Retinal pigment epithelial cell (primary cell): ENCODE data around the gene C17orf78.

Source experiments
- DNase-seq: peaks from one replicate; pipeline ENCODE4 v3.0.0-alpha.2; 2010; ENCODE audit warnings: low read depth
- H3K4me3 ChIP-seq: 2 replicates; pipeline ENCODE4 v1.5.1; 2011; ENCODE audit warnings: mild to moderate bottlenecking, low read length, control low read depth, moderate library complexity
- TF ChIP-seq, protein P1 (sequence below): conservative IDR thresholded peaks from 2 replicates; pipeline ENCODE4 v1.5.1; 2011; ENCODE audit warnings: low read depth, low read length, control low read depth, inconsistent platforms

The C17orf78 gene

DNA sequence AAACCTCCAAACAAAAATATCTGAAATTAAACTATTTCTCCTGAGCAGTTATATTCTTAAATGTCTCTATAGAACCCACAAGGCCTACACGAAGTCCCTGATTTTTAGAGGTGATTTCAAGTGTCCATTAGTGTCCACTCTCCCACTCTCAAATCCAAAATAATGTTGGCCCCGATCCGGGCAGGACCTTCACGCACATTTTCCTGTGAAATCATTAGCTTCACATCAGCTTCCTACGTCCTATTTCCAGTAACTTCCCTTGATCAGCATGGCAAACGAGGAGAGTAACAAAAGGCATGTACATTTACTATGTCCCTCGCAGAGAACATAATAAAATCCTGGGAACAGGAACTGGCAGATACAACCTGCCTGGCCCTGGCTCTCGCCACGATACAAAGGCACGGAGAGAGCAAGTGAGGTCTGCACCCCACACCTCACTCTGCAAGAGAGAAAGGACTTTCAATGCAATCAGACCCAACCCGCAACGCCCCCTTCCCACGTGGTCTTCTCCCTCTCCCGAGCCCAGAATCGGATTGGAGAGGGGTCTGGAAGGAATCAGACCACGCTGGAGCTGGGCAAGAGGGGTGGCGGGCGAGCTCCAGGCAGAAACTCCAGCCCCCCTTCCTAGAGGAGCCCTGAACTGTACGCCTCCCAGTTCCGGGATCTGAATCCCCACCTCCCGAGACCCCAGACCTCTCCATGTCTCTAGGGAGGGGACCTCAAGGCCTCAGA, 17.5 kb upstream of the C17orf78 start:
- TF ChIP-seq, protein P1, sequence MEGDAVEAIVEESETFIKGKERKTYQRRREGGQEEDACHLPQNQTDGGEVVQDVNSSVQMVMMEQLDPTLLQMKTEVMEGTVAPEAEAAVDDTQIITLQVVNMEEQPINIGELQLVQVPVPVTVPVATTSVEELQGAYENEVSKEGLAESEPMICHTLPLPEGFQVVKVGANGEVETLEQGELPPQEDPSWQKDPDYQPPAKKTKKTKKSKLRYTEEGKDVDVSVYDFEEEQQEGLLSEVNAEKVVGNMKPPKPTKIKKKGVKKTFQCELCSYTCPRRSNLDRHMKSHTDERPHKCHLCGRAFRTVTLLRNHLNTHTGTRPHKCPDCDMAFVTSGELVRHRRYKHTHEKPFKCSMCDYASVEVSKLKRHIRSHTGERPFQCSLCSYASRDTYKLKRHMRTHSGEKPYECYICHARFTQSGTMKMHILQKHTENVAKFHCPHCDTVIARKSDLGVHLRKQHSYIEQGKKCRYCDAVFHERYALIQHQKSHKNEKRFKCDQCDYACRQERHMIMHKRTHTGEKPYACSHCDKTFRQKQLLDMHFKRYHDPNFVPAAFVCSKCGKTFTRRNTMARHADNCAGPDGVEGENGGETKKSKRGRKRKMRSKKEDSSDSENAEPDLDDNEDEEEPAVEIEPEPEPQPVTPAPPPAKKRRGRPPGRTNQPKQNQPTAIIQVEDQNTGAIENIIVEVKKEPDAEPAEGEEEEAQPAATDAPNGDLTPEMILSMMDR, result no peak
- peak overlapping the region; percentile 83 for H3K4me3 ChIP-seq
- DNase-seq, result no peak

DNA sequence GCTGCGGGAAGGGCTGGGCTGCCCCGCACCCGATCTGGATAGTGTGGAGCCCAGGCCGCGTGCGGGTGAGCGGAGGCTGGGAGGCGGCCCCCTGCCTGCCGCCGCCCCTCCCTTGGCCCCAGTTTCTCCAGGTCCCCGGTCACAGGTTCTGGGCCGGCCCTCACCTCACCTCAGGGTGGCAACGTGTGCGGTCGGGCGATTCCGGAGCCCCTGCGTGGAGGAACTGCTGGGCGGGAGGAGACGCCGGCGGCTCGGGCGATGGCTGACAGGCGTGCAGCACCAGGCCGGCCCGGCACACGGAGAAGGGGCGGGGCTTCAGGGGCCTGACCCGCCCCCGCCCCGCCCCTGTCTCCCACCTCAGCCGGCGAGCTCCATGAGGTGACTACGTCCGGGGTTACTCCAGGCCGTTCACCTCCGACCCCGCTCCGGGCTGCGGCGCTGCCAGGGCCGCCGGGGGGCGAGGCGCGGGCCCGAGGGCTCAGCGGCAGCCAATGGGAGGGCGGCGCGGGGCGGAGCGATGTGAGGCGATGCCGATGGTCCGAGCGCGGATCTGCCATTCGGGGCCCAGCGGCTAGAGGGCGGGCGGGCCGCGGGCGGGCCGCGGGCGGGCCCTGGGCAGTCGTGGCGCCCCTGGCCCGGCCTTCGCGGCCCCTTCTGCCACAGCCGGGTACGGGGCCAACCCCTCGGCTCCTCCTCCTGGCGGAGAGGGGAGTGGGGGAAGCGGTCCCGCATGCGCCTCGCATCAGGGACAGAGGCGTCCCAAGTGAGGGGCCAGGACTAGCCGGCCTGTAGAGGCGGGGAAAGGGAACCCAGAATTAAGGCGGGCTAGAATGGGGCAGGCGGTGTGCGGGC, 16.7 kb upstream of the C17orf78 start:
- TF ChIP-seq, protein P1, result peak; percentile 3
- peak; percentile 80 for DNase-seq

DNA sequence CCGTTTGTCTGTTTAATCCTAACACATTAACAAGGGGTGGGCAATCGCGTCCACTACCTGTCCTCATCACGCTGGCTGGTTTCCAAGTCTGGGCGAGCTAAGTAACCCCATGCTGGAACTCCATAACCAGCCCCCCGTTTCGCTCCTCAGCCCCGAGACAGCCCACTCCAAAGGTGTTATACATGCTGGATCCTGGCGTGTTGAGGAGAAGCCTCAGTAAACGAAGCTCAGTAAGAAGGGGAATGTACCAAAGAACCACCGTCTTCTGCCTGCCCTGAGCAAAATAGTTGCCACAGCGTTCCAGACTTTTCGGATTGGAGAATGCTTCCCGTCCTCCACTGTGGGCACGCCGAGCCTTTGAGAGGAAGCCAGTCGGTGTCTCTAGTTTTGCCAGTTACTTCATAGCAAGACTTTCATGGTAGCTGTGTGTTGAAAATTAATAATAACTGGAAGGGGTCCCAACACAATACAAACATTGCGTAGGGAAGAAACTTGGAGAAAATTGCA, 16.1 kb upstream of the C17orf78 start:
- no peak for DNase-seq
- peak overlapping the region; percentile 45 for H3K4me3 ChIP-seq
- TF ChIP-seq, protein P1, result no peak

More for the DNA sequence above, 16.7 kb upstream of the C17orf78 start:
- H3K4me3 ChIP-seq, result peak overlapping the region; percentile 83

DNA sequence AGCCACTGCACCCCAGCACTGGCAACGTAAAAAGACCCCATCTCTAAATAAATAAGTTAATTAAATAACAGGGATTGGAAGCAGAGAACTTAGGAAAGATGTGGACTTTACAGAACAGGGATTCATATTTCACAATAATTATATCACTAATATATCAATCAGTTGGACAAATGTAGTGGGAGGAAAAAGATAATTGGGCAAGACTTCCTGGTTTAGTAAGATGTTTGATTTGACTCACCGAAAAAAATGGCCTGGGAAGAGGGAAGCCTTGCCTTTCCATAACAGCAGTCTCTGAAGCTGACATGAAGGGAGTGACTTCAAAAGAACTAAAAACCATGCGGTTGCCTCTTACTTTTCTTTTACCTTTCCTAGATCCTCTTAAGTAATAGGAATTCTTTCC, 15.2 kb upstream of the C17orf78 start:
- no peak for DNase-seq
- TF ChIP-seq, protein P1, result no peak
- H3K4me3 ChIP-seq, result no peak overlapping the region

DNA sequence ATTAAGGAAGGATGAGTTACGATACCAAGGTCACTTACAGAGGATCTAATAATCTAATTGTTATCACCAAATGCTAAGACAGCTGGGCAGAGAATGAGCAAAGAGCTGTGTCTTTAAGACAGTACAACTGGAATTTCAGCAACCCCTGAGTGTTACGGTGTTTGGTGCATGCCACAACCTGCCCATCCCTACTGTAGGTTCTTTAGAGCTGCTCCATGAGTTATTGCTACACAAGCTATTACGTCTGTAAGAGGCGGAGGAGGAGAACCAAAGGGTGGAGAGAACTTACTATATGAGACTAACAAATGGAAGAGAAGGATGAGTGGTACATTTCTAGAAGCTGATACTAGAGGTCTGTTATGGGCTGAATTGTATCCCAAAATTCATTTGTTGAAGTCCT, 14.2 kb upstream of the C17orf78 start:
- DNase-seq, result no peak
- TF ChIP-seq, protein P1, result no peak

DNA sequence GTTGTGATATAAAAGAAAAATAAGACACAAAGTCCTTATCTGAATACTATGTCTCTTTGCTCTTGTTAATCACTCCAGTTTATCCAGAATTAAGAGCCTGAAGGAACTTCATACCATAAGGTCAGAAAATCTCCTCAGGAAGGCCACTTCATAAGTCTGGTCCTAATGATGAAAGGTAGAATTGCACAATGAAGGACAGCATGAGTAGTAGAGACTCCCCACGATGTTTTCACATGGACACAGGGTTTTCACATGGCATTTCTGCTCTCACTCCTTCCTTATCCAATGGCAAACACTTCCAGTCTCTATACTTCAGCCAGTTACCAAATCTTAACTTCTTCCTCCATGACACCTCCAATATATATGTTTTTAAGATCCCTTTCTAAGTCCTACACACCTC, 10.2 kb upstream of the C17orf78 start:
- H3K4me3 ChIP-seq, result no peak overlapping the region
- DNase-seq, result no peak
- TF ChIP-seq, protein P1, result no peak

More for the DNA sequence above, 14.2 kb upstream of the C17orf78 start:
- H3K4me3 ChIP-seq, result no peak overlapping the region
